Esophagus mucosa (tissue), 1 donor: ENCODE results near the gene ARHGAP12. TPM values are rescaled to one million over a fixed set of nuclear protein-coding genes. Genes with fewer than 3 reads are reported as not detected.
A peak's percentile ranks its signal among the peaks of the same experiment; 100 is the strongest.

Experiments used
- ATAC-seq: fragments of 200-7000 bp; cut with Tn5 transposase; one replicate; pipeline ENCODE4 v1.9.1; 2020
- total RNA-seq: library from RNA; stranded (reverse); gene quantifications from one replicate; pipeline ENCODE4 v1.2.4, GENCODE V29; 2023
- donor health status: DM: yes; HTN: yes; CAD: no.

Gene ARHGAP12
- total RNA-seq, 1 donor from 2014 or later: 11.2 TPM

- ATAC-seq: no peak
These were observed 160.2 kb downstream of the ARHGAP12 start for GRCh38 chr10:31768467-31768866.

DNA sequence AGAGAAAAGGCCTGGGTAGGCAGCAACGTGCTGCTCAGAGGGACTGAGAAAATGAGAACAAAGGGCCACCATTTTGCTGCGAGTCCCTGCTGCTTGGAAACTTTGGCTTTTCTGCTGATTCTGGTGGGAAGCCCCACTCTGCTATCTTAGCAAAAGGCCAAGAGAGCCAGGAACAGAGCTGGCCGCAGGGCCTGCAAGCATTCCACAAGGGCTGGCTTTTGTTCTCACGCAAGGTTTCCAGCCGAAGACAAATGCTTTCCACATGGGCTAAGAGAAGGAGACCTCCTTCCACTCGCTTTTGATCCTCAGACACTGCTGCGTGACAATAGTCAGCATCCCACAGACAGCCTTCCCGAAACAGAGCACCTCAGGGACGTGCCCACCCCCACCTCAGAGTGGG is 163.1 kb downstream of the ARHGAP12 start:
- no peak for ATAC-seq

GRCh38 chr10:31762316-31762715 is 166.3 kb downstream of the ARHGAP12 start:
- ATAC-seq: no peak

DNA sequence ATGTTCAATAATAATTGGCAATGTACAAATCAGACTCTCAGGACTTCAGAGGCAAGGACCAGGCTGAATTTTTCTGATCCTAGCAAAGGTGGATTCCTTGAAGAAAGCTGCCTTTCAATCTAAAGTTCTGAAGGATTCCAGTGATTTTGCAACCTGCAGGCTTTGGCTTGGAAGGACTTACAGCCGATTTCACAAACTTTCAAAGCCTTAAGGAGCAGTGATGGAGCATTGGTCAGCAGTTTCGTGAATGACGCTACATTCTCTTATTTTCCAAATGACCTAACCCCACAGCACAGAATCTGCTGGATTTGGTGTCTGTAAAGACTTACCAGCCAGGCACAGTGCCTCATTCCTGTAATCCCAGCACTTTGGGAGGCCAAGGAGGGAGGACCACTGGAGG is 167.5 kb downstream of the ARHGAP12 start:
- no peak for ATAC-seq

DNA sequence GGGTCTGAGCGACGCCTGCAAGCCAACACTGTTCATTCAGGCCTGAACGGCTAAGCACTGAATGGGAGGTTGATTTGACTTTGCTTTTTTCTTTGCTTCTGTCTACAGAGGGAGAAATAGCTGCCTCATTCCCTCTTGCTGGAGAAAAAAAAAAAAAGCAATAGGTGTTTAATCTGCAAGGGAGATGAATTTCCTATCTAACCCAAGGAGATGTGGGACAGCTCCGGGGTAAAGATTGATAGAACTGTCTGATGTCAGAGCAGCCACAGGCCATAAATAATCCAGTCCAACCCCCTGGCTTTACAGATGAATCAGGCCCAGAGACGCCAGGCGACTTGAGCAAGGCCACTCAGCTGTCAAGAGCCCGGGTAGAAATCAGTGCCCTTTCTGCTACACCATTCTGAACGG is 168.0 kb downstream of the ARHGAP12 start:
- no peak for ATAC-seq

GRCh38 chr10:31759799-31760626 is 168.6 kb downstream of the ARHGAP12 start:
- ATAC-seq: peak; percentile 99

DNA sequence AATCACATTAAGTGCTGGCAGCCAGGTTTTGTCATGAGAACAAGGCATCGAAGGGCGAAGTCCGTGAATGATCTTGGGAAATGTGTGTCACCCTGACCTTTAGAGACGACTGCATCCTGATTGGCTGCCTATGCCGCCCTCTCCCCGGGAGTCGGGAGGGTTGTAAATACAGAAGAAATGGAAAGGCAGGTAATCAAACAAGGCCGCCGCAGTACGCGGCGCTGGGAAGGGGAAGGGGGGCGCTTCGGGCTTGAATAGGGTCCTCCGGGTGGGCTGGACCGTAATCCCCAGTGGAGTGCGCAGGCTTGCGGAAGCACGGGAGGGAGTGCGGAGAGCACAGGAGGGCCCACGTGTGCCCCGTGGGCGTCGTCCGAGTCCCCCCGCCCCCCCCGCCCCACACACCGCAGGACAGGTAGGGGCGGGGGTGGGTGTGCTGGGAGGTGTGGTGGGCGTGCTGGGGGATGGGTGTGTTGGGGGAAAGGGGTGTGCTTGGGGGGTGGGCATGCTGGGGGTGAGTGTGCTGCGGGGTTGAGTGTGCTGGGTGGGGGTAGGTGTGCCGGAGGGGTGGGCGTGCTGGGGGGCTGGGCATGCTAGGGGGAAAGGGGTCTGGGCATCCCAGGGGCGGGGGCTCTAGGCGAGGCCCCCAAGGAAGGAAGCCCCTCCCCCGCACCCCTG is 169.4 kb downstream of the ARHGAP12 start:
- peak; percentile 17 for ATAC-seq

GRCh38 chr10:31758495-31758894 is 170.1 kb downstream of the ARHGAP12 start:
- no peak for ATAC-seq

GRCh38 chr10:31757831-31758230 is 170.8 kb downstream of the ARHGAP12 start:
- ATAC-seq: no peak

- no peak for ATAC-seq
These were observed 171.2 kb downstream of the ARHGAP12 start for GRCh38 chr10:31757386-31757791.

GRCh38 chr10:31756729-31757110 is 171.9 kb downstream of the ARHGAP12 start:
- ATAC-seq: no peak

DNA sequence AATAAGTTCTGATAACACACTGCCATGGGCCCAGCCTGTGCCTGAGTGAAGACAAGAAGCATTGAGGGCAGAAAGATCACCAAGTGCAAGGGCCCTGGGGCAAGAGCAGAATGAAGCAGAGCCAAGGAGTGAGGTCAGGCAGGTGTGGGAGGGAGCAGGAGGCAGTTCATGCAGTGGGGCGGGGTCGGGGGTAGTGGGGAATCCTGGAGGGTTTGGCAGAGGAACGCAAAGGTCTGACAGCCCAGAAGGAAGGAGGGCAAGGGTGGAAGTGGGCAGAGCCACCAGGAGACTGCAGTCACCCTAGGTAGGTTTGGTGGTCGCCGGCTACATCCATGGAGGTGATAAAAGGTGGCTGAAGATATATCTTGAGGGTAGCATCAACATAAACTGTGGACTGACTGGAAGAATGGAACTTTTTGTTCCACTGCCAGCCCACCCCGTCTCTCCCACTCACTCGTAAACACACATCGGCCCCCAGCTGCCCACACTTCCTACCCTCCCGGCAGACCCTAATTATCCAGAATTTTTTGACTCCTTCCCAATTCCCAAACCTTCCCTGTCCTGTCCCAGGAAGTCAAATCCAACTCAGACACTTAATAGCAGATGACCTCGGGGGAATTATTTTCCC is 172.4 kb downstream of the ARHGAP12 start:
- no peak for ATAC-seq

Other genes starting within 250 kb of the ARHGAP12 start
- gene KIF5B, start 127.6 kb upstream of the ARHGAP12 start, total RNA-seq: 52.0 TPM